ENCODE data around the gene UBE2R2.
"Not testable (repeated sequence)": the region's sequence is repeated elsewhere in the genome, so short reads cannot be mapped to it uniquely, and the experiment has no call there.

Gene UBE2R2

GRCh38 chr9:33843312-33843961, 26.5 kb downstream of the UBE2R2 start:
- DNase-seq = no peak

GRCh38 chr9:33846231-33846630, 29.3 kb downstream of the UBE2R2 start:
- DNase-seq = no peak

GRCh38 chr9:33847894-33848205, 30.9 kb downstream of the UBE2R2 start:
- not testable (repeated sequence) for DNase-seq

- DNase-seq = no peak
Measured at GRCh38 chr9:33850267-33850629, 33.3 kb downstream of the UBE2R2 start.

- no peak for DNase-seq
Measured at GRCh38 chr9:33850677-33851076, 33.7 kb downstream of the UBE2R2 start.

- no peak for DNase-seq
Measured at GRCh38 chr9:33851301-33851700, 34.3 kb downstream of the UBE2R2 start.

GRCh38 chr9:33852216-33852826, 35.4 kb downstream of the UBE2R2 start:
- DNase-seq = no peak

- DNase-seq = no peak
Measured at GRCh38 chr9:33856247-33856646, 39.3 kb downstream of the UBE2R2 start.

GRCh38 chr9:33858423-33858822, 41.5 kb downstream of the UBE2R2 start:
- DNase-seq = no peak

- no peak for DNase-seq
Measured at GRCh38 chr9:33860200-33860871, 43.4 kb downstream of the UBE2R2 start.

GRCh38 chr9:33861917-33862453, 45.0 kb downstream of the UBE2R2 start:
- no peak for DNase-seq

- not testable (repeated sequence) for DNase-seq
Measured at GRCh38 chr9:33863027-33863426, 46.1 kb downstream of the UBE2R2 start.

- DNase-seq = no peak
Measured at GRCh38 chr9:33867747-33868439, 50.9 kb downstream of the UBE2R2 start.

- no peak for DNase-seq
Measured at GRCh38 chr9:33868440-33868973, 51.5 kb downstream of the UBE2R2 start.

GRCh38 chr9:33869243-33869642, 52.3 kb downstream of the UBE2R2 start:
- DNase-seq = not testable (repeated sequence)

GRCh38 chr9:33877727-33878489, 60.9 kb downstream of the UBE2R2 start:
- no peak for DNase-seq

GRCh38 chr9:33878691-33879366, 61.9 kb downstream of the UBE2R2 start:
- no peak for DNase-seq

GRCh38 chr9:33880211-33881089, 63.5 kb downstream of the UBE2R2 start:
- no peak for DNase-seq

GRCh38 chr9:33881635-33882034, 64.7 kb downstream of the UBE2R2 start:
- DNase-seq = no peak

GRCh38 chr9:33884856-33885701, 68.1 kb downstream of the UBE2R2 start:
- DNase-seq = no peak

Measured in NCI-H510A (cell line).